ENCODE results near the gene BRAF. TPM values are rescaled to one million over a fixed set of nuclear protein-coding genes. Genes with fewer than 3 reads are reported as not detected.

Gene BRAF
- total RNA-seq, 1 donor from 2014 or later: 48.0 TPM

DNA sequence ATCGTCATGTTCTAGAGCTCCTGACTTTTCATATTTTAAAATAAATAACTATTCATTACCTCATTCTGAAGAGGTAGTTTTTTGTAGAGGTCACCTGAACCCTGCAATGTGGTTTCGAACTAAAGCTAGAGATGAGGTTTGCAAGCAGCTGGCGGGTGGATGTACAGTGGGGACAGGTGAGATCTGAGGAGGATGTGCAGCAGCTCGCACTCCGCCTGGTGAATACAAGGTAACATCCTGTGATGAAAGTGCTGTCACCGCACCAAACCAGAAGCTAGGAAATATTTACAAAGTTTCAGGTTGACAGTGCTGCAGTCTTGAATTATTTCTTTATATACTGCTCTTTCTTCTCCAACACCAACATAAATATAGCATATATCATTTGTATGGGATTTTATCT, 201.7 kb downstream of the BRAF start:
- Histone ChIP-seq H3K79me2 (ENCODE audit: low read depth) (no peaks in the 10 kb centered on the region), H3K9me3 (ENCODE audit: low read depth) (no peaks in the 10 kb centered on the region), H2AFZ (replicated peaks) (no peak overlapping the region), H3K4me3 (no peak overlapping the region), H3K36me3 (no peaks in the 10 kb centered on the region), H3K4me2 (no peak overlapping the region), H3K4me1 (peaks cover 12% of the 10 kb centered on the region), H3K27ac (no peak overlapping the region), H4K20me1 (ENCODE audit: low read depth) (no peaks in the 10 kb centered on the region), H3K9ac (no peak overlapping the region), H3F3A (ENCODE audit: low read depth) (peaks cover 17% of the 10 kb centered on the region), H3K27me3 (no peaks in the 10 kb centered on the region)
- H3K27me3 Mint-ChIP-seq (ENCODE audit: insufficient read depth, low read depth): no peaks in the 10 kb centered on the region
- no peak for DNase-seq (ENCODE audit: low spot score)
- H3K4me1 Mint-ChIP-seq: no peaks in the 10 kb centered on the region
- TF ChIP-seq EZH2phosphoT487 (IDR thresholded peaks at IDR 0.05): no peak
- TF ChIP-seq, protein P1, sequence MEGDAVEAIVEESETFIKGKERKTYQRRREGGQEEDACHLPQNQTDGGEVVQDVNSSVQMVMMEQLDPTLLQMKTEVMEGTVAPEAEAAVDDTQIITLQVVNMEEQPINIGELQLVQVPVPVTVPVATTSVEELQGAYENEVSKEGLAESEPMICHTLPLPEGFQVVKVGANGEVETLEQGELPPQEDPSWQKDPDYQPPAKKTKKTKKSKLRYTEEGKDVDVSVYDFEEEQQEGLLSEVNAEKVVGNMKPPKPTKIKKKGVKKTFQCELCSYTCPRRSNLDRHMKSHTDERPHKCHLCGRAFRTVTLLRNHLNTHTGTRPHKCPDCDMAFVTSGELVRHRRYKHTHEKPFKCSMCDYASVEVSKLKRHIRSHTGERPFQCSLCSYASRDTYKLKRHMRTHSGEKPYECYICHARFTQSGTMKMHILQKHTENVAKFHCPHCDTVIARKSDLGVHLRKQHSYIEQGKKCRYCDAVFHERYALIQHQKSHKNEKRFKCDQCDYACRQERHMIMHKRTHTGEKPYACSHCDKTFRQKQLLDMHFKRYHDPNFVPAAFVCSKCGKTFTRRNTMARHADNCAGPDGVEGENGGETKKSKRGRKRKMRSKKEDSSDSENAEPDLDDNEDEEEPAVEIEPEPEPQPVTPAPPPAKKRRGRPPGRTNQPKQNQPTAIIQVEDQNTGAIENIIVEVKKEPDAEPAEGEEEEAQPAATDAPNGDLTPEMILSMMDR (IDR thresholded peaks at IDR 0.05): no peak
- no peak for TF ChIP-seq EZH2 (IDR thresholded peaks at IDR 0.05)
- H3K36me3 Mint-ChIP-seq: peaks cover 4% of the 10 kb centered on the region
- H3K4me3 Mint-ChIP-seq: no peak overlapping the region
- H3K27ac Mint-ChIP-seq: no peak overlapping the region
- H3K9me3 Mint-ChIP-seq: no peaks in the 10 kb centered on the region

DNA sequence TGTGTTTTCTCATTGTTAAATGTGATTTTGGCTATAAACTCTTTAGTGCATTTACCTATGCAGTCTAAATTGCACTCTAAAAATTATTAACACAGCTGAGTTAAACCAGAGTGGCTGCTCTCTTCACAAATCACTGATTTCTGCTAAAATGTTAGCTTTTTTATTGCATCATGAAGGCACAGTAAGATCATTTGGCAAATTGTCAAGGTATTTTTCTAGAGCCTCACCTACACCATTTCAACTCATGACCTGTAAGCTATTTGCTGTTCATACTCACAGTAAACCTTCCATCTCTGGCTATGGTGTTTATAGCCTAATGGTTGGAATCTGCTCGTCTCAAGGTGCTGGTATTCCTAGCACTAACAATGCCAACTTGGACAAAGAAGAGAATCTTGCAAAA, 202.5 kb downstream of the BRAF start:
- Histone ChIP-seq H3K9me3 (ENCODE audit: low read depth) (no peaks in the 10 kb centered on the region), H3K27ac (no peak overlapping the region), H3K4me2 (no peak overlapping the region), H3F3A (ENCODE audit: low read depth) (peaks cover 12% of the 10 kb centered on the region), H3K27me3 (no peaks in the 10 kb centered on the region), H2AFZ (replicated peaks) (no peak overlapping the region), H3K36me3 (no peaks in the 10 kb centered on the region), H4K20me1 (ENCODE audit: low read depth) (no peaks in the 10 kb centered on the region), H3K4me1 (peaks cover 5% of the 10 kb centered on the region), H3K79me2 (ENCODE audit: low read depth) (no peaks in the 10 kb centered on the region), H3K4me3 (no peak overlapping the region), H3K9ac (no peak overlapping the region)
- no peak overlapping the region for H3K4me3 Mint-ChIP-seq
- no peak for DNase-seq (ENCODE audit: low spot score)
- H3K36me3 Mint-ChIP-seq: peaks cover 4% of the 10 kb centered on the region
- no peaks in the 10 kb centered on the region for H3K27me3 Mint-ChIP-seq (ENCODE audit: insufficient read depth, low read depth)
- TF ChIP-seq EZH2 (IDR thresholded peaks at IDR 0.05) (no peak), EZH2phosphoT487 (IDR thresholded peaks at IDR 0.05) (no peak)
- TF ChIP-seq, protein P1 (IDR thresholded peaks at IDR 0.05): no peak
- no peak overlapping the region for H3K27ac Mint-ChIP-seq
- H3K4me1 Mint-ChIP-seq: no peaks in the 10 kb centered on the region
- H3K9me3 Mint-ChIP-seq: no peaks in the 10 kb centered on the region

DNA sequence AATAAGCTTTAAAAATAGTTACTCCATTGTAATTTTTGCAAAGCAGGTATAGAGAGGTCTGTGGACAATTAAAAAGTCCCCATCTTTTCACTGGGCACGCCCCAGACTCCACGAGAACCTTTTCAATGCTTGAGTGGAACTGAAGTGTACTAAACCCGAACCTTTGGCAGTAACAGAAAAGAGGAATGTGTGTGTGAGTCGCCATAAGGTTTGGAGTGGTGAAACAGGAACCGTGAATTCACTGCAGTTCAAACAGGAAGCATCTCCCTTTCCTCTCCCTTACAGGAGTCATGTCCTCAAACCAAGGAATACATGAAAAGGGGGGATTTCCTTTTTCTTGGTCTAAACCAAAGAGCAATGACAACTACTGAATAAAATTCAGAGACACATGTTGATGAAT, 205.0 kb downstream of the BRAF start:
- H3K4me1 Mint-ChIP-seq: no peaks in the 10 kb centered on the region
- no peak overlapping the region for H3K4me3 Mint-ChIP-seq
- H3K27ac Mint-ChIP-seq: no peak overlapping the region
- H3K9me3 Mint-ChIP-seq: peaks cover 1% of the 10 kb centered on the region
- no peaks in the 10 kb centered on the region for H3K27me3 Mint-ChIP-seq (ENCODE audit: insufficient read depth, low read depth)
- H3K9me3 ChIP-seq (ENCODE audit: low read depth): no peaks in the 10 kb centered on the region
- H3K36me3 Mint-ChIP-seq: peaks cover 10% of the 10 kb centered on the region
- H3K27ac ChIP-seq: no peak overlapping the region
- no peaks in the 10 kb centered on the region for H3K36me3 ChIP-seq
- no peaks in the 10 kb centered on the region for H3K27me3 ChIP-seq
- H3F3A ChIP-seq (ENCODE audit: low read depth): no peaks in the 10 kb centered on the region
- no peak for DNase-seq (ENCODE audit: low spot score)
- H3K9ac ChIP-seq: no peak overlapping the region
- TF ChIP-seq EZH2 (IDR thresholded peaks at IDR 0.05) (no peak), EZH2phosphoT487 (IDR thresholded peaks at IDR 0.05) (no peak)
- TF ChIP-seq, protein P1 (IDR thresholded peaks at IDR 0.05): no peak
- no peak overlapping the region for H3K4me3 ChIP-seq
- H3K4me2 ChIP-seq: no peak overlapping the region
- no peaks in the 10 kb centered on the region for H4K20me1 ChIP-seq (ENCODE audit: low read depth)
- no peaks in the 10 kb centered on the region for H3K79me2 ChIP-seq (ENCODE audit: low read depth)
- H3K4me1 ChIP-seq: no peaks in the 10 kb centered on the region
- no peak overlapping the region for H2AFZ ChIP-seq (replicated peaks)
